Epithelial cell of proximal tubule (primary cell): Measurements from ENCODE around the gene PDZD7. TPM values are rescaled to one million over a fixed set of nuclear protein-coding genes. Genes with fewer than 3 reads are reported as not detected.

Experiments used
- DNase-seq: peaks from one replicate; pipeline ENCODE4 v3.0.0-alpha.2; 2011; ENCODE audit warnings: low read depth
- H3K4me3 ChIP-seq: 2 replicates; pipeline ENCODE4 v1.5.1; 2011; ENCODE audit warnings: low read depth, mild to moderate bottlenecking, low read length
- total RNA-seq: library from RNA; depleted of rRNA; stranded (reverse); fragments of >200 nt; gene quantifications from 2 replicates; pipeline ENCODE4 v1.2.3, GENCODE V29; 2015
- TF ChIP-seq, protein P1 (sequence below): conservative IDR thresholded peaks from 2 replicates; pipeline ENCODE4 v1.5.1; 2012; ENCODE audit warnings: low read depth, mild to moderate bottlenecking, low read length

Gene PDZD7
- total RNA-seq, 1 donor from 2014 or later, result 6.6 TPM

DNA sequence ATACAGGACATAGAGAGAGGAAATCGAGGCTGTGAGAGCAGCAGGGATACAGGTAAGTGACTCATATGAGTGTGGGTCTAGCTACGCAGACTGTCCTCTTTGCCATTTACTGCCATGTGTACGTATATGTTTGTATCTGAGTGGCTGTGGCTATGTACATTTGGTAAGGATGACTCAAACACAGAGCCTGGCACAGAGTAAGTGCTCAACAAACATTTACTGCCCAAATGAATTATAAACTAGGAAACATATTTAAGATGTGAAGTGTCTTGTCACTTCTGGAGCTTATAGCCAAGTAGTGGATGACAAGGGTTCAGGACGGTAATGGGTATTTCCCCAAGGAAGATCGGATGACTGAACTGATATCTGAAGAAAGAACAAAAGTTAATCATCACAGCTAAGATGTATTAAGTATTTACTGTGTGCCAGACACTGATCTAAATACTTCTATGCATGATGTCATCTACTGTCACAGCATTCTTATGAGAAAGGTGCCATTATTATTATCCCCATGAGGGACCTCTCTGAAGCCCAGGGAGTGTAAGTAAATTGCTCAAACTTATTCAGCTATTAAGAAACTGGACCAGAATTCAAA, 49.7 kb downstream of the PDZD7 start:
- no peak overlapping the region for H3K4me3 ChIP-seq
- no peak for DNase-seq
- TF ChIP-seq, protein P1, sequence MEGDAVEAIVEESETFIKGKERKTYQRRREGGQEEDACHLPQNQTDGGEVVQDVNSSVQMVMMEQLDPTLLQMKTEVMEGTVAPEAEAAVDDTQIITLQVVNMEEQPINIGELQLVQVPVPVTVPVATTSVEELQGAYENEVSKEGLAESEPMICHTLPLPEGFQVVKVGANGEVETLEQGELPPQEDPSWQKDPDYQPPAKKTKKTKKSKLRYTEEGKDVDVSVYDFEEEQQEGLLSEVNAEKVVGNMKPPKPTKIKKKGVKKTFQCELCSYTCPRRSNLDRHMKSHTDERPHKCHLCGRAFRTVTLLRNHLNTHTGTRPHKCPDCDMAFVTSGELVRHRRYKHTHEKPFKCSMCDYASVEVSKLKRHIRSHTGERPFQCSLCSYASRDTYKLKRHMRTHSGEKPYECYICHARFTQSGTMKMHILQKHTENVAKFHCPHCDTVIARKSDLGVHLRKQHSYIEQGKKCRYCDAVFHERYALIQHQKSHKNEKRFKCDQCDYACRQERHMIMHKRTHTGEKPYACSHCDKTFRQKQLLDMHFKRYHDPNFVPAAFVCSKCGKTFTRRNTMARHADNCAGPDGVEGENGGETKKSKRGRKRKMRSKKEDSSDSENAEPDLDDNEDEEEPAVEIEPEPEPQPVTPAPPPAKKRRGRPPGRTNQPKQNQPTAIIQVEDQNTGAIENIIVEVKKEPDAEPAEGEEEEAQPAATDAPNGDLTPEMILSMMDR, result no peak

DNA sequence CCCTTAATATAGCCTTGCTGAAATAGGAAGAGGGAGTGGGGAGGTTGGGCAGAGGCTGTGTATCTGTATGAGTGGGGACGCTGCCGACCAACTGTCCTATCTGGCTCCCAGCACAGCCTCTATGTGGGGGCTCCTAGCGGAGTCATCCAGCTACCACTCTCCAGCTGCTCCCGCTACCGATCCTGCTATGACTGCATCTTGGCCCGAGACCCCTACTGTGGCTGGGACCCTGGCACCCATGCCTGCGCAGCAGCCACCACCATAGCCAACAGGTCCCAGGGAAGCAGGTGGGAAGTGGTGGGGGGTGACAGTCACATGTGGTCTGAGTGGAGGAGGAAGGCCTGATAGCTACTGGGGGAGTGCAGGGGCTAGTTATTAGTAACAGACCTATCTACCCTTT, 50.2 kb downstream of the PDZD7 start:
- no peak for DNase-seq
- H3K4me3 ChIP-seq, result no peak overlapping the region
- TF ChIP-seq, protein P1, result no peak

DNA sequence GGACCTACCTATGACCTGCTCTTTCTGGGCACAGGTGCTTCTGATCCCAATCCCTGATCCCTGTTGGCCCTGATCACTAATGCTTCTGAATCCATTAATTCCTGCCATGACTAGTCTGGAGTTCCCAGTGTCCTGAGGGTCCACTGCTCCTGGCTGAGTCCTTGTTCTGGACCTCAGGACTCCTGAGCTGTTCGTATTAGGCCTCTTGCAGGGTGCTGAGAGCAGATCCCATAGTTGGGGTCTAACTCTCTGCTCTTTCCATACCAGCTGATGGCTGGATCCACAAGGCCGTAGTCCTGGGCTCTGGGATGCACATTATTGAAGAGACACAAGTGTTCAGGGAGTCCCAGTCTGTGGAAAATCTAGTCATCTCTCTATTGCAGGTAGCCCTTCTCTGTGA, 50.6 kb downstream of the PDZD7 start:
- TF ChIP-seq, protein P1, result no peak
- no peak for DNase-seq

DNA sequence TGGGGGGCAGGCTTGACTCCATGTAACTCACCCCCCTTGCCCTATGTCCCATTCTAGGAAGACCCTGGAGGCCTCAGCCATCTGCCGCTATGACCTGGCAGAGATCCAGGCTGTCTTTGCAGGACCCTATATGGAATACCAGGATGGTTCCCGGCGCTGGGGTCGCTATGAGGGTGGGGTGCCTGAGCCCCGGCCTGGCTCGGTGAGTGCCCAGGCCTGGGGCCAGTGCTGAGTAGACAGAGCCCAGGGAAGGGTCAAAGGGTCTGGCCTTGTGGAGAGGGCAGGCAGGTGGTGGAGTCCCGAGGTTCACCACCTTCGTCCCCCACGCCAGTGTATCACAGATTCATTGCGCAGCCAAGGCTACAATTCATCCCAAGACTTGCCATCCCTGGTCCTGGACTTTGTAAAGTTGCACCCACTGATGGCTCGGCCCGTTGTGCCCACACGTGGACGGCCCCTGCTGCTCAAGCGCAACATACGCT, 51.1 kb downstream of the PDZD7 start:
- H3K4me3 ChIP-seq, result no peak overlapping the region
- no peak for DNase-seq
- TF ChIP-seq, protein P1, result no peak

More for the DNA sequence above, 50.6 kb downstream of the PDZD7 start:
- no peak overlapping the region for H3K4me3 ChIP-seq

DNA sequence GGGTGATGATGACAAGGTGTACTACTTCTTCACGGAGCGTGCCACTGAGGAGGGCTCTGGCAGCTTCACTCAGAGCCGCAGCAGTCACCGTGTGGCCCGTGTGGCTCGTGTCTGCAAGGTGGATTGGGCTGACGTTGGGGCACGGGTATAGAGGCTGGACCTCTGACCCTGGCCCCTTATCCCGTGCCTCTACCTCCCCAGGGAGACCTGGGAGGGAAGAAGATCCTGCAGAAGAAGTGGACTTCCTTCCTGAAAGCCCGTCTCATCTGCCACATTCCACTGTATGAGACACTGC, 52.1 kb downstream of the PDZD7 start:
- no peak overlapping the region for H3K4me3 ChIP-seq
- no peak for DNase-seq
- TF ChIP-seq, protein P1, result no peak

DNA sequence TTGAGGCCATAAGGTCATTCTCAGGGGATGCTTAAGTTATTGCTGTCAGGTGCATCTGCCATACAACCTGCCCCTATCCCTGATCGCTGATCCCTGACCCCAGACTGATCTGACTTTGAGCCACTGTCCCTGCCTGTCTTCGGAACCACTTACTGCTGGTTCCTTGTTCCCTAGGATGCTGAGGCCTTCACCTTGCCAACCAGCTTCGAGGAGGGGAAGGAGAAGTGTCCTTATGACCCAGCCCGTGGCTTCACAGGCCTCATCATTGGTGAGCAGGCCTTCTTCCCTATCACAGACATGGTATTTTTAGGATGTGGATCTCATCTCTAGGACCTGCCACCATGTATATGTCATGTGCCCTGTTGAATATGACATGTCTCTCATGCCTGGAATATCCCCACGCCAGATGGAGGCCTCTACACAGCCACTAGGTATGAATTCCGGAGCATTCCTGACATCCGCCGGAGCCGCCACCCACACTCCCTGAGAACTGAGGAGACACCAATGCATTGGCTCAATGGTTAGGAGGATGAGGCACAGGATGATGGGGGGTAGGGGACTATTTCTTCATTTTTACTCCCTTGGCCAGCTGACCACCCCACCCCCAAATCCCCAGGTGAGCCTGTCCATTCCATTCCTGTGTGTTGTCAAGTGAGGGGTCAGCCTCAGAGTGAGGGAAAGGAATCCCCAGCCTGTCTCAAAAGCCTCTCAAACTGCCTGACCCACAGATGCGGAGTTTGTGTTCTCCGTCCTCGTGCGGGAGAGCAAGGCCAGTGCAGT, 52.6 kb downstream of the PDZD7 start:
- no peak for DNase-seq
- TF ChIP-seq, protein P1, result no peak
- H3K4me3 ChIP-seq, result no peak overlapping the region

DNA sequence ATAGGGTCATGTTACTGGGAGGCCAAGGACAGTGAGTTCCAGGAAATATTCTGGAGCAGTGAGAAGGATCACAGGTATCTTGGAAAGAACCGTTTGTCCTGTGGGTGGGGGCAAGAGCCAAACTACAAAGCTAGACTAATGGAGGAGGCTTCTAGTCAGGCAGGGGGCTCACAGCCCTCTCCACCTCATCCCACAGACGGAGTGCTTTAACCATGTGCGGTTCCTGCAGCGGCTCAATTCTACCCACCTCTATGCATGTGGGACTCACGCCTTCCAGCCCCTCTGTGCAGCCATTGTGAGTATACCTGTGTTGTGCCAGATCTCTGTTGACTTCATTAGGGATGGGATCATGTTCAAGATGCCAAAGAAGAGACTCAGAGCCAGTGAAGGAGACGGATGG, 53.5 kb downstream of the PDZD7 start:
- TF ChIP-seq, protein P1, result no peak
- no peak overlapping the region for H3K4me3 ChIP-seq
- DNase-seq, result no peak
